IMR-90 (cell line): Measurements from ENCODE around the gene ANKDD1A. TPM values are rescaled to one million over a fixed set of nuclear protein-coding genes. Genes with fewer than 3 reads are reported as not detected.
A peak's percentile ranks its signal among the peaks of the same experiment; 100 is the strongest.

Experiments used
- ATAC-seq: fragments of 200-7000 bp; cut with Tn5 transposase; 2 replicates; pipeline ENCODE4 v1.9.1; 2020; ENCODE audit warnings: low read depth, mild to moderate bottlenecking, moderate library complexity
- BruUV-seq: library from RNA; stranded (reverse); fragments of 400-500 nt; replicated peaks from 2 replicates; lab custom pipeline; 2021; lab: Mats Ljungman, UMichigan
- CTCF ChIA-PET: fragments of 300-600 bp; formaldehyde crosslinking; extraction: SDS; loops from one replicate; lab custom pipeline; 2021; ENCODE audit warnings: antibody characterized with exemption; lab: Yijun Ruan, JAX
- POLR2A ChIA-PET: fragments of 300-600 bp; sonication (Branson Sonifier 250); formaldehyde crosslinking; loops from one replicate; lab custom pipeline; 2022; ENCODE audit warnings: antibody characterized with exemption; ENCODE audit not compliant: unreplicated experiment; lab: Charles Lee
- DNase-seq: peaks from one replicate; pipeline ENCODE4 v3.0.0; 2013
- H2AFZ ChIP-seq: replicated peaks from 2 replicates; pipeline ENCODE3; 2013; ENCODE audit warnings: low read length, mild to moderate bottlenecking; ENCODE audit not compliant: poor library complexity
- H2AK5ac ChIP-seq: 2 replicates; pipeline ENCODE4 v1.6.1; 2013; ENCODE audit warnings: low read depth, low read length, inconsistent platforms
- H2AK9ac ChIP-seq: replicated peaks from 2 replicates; pipeline ENCODE3; 2013; ENCODE audit warnings: mild to moderate bottlenecking, low read depth, low read length, moderate library complexity; ENCODE audit not compliant: poor library complexity
- H2BK120ac ChIP-seq: 2 replicates; pipeline ENCODE4 v1.6.1; 2013; ENCODE audit warnings: low read depth, low read length, inconsistent platforms
- H2BK15ac ChIP-seq: 3 replicates; pipeline ENCODE4 v1.6.1; 2013; ENCODE audit warnings: low read depth, low read length, inconsistent platforms
- H2BK20ac ChIP-seq: 2 replicates; pipeline ENCODE4 v1.6.1; 2013; ENCODE audit warnings: low read depth, mild to moderate bottlenecking, inconsistent platforms, low read length, moderate library complexity
- H2BK5ac ChIP-seq: 2 replicates; pipeline ENCODE4 v1.6.1; 2013; ENCODE audit warnings: mild to moderate bottlenecking, low read depth, low read length, inconsistent platforms; ENCODE audit not compliant: poor library complexity, severe bottlenecking
- H3K14ac ChIP-seq: replicated peaks from 2 replicates; pipeline ENCODE4 v1.6.1; 2013; ENCODE audit warnings: low read depth, low read length, inconsistent platforms
- H3K18ac ChIP-seq: 2 replicates; pipeline ENCODE4 v1.6.1; 2013; ENCODE audit warnings: low read depth, low read length, control low read depth
- H3K23ac ChIP-seq: 2 replicates; pipeline ENCODE4 v1.6.1; 2013; ENCODE audit warnings: low read depth, low read length, inconsistent platforms
- H3K27ac ChIP-seq: 2 replicates; pipeline ENCODE4 v1.5.1; 2013; ENCODE audit warnings: mild to moderate bottlenecking, control low read depth, low read length; ENCODE audit not compliant: insufficient read depth
- H3K27me3 ChIP-seq: 2 replicates; pipeline ENCODE4 v1.6.1; 2013; ENCODE audit warnings: low read length; ENCODE audit not compliant: control insufficient read depth, insufficient read depth
- H3K36me3 ChIP-seq: 2 replicates; pipeline ENCODE4 v1.6.1; 2013; ENCODE audit warnings: low read length, mixed read lengths; ENCODE audit not compliant: control insufficient read depth, insufficient read depth
- H3K4ac ChIP-seq: 2 replicates; pipeline ENCODE4 v1.6.1; 2013; ENCODE audit warnings: low read depth, low read length, inconsistent platforms
- H3K4me1 ChIP-seq: 2 replicates; pipeline ENCODE4 v1.6.1; 2013; ENCODE audit warnings: low read length, mixed read lengths; ENCODE audit not compliant: control insufficient read depth, insufficient read depth
- H3K4me2 ChIP-seq: 2 replicates; pipeline ENCODE4 v1.6.1; 2013; ENCODE audit warnings: low read depth, mild to moderate bottlenecking, control low read depth, low read length, moderate library complexity
- H3K4me3 ChIP-seq: 2 replicates; pipeline ENCODE4 v1.5.1; 2013; ENCODE audit warnings: low read depth, mild to moderate bottlenecking, control low read depth, low read length, moderate library complexity; ENCODE audit not compliant: insufficient read depth
- H3K56ac ChIP-seq: 2 replicates; pipeline ENCODE4 v1.6.1; 2013; ENCODE audit warnings: low read length, inconsistent platforms; ENCODE audit not compliant: insufficient read depth; ENCODE audit errors: extremely low read depth
- H3K79me1 ChIP-seq, 2 experiments: 2 replicates each; pipeline ENCODE4 v1.6.1; 2013; ENCODE audit warnings: low read length in 2 of 2, inconsistent platforms in 1 of 2, low read depth in 1 of 2
- H3K9ac ChIP-seq: 2 replicates; pipeline ENCODE4 v1.6.1; 2013; ENCODE audit warnings: low read depth, low read length, control low read depth
- H3K9me1 ChIP-seq: 2 replicates; pipeline ENCODE4 v1.6.1; 2013; ENCODE audit warnings: low read length, inconsistent platforms; ENCODE audit not compliant: insufficient read depth
- H3K9me3 ChIP-seq: 2 replicates; pipeline ENCODE4 v1.6.1; 2013; ENCODE audit warnings: low read length; ENCODE audit not compliant: control insufficient read depth, insufficient read depth
- H4K20me1 ChIP-seq: 2 replicates; pipeline ENCODE4 v1.6.1; 2013; ENCODE audit warnings: low read length, inconsistent platforms; ENCODE audit not compliant: insufficient read depth
- H4K5ac ChIP-seq: 2 replicates; pipeline ENCODE4 v1.6.1; 2013; ENCODE audit warnings: mild to moderate bottlenecking, low read depth, low read length, control low read depth
- H4K8ac ChIP-seq, 2 experiments: 2 replicates each; pipeline ENCODE4 v1.6.1; 2013; ENCODE audit warnings: low read depth in 2 of 2, low read length in 2 of 2, control low read depth in 1 of 2, inconsistent platforms in 1 of 2
- H4K91ac ChIP-seq: 2 replicates; pipeline ENCODE4 v1.6.1; 2013; ENCODE audit warnings: low read depth, low read length, inconsistent platforms; ENCODE audit not compliant: insufficient read depth
- CEBPB ChIP-seq: IDR thresholded peaks from 2 replicates; pipeline ENCODE4 v1.6.1; 2012; ENCODE audit warnings: low read depth, low read length, improper control_type of control experiment
- CHD1 ChIP-seq: IDR thresholded peaks from 2 replicates; pipeline ENCODE4 v1.6.1; 2012; ENCODE audit warnings: low read depth, low read length, improper control_type of control experiment
- FOS ChIP-seq: fragments of 150-350 bp; IDR thresholded peaks from 2 replicates; pipeline ENCODE4 v1.6.1; 2016; ENCODE audit warnings: low read depth, low read length
- MAFK ChIP-seq: IDR thresholded peaks from 2 replicates; pipeline ENCODE4 v1.6.1; 2012; ENCODE audit warnings: low read depth, low read length, improper control_type of control experiment
- MAZ ChIP-seq: IDR thresholded peaks from 2 replicates; pipeline ENCODE4 v1.6.1; 2012; ENCODE audit warnings: low read depth, mild to moderate bottlenecking, low read length, improper control_type of control experiment, moderate library complexity, borderline replicate concordance
- MXI1 ChIP-seq: IDR thresholded peaks from 2 replicates; pipeline ENCODE4 v1.6.1; 2012; ENCODE audit warnings: low read depth, mild to moderate bottlenecking, low read length, moderate library complexity, borderline replicate concordance
- NFE2L2 ChIP-seq: fragments of 150-350 bp; IDR thresholded peaks from 2 replicates; pipeline ENCODE4 v1.6.1; 2016; ENCODE audit warnings: low read depth, mild to moderate bottlenecking, low read length
- POLR2A ChIP-seq: IDR thresholded peaks from 2 replicates; pipeline ENCODE4 v1.6.1; 2012; ENCODE audit warnings: mild to moderate bottlenecking, low read depth, low read length
- RAD21 ChIP-seq: IDR thresholded peaks from 2 replicates; pipeline ENCODE4 v1.6.1; 2012; ENCODE audit warnings: low read length, improper control_type of control experiment
- RCOR1 ChIP-seq: IDR thresholded peaks from 2 replicates; pipeline ENCODE4 v1.6.1; 2012; ENCODE audit warnings: mild to moderate bottlenecking, low read length, improper control_type of control experiment; ENCODE audit not compliant: insufficient replicate concordance
- SMC3 ChIP-seq: fragments of 150-350 bp; IDR thresholded peaks from 2 replicates; pipeline ENCODE4 v1.6.1; 2016; ENCODE audit warnings: low read depth, mild to moderate bottlenecking, antibody characterized with exemption, low read length, moderate library complexity
- WGBS, 2 experiments: methylation state at CpG; one replicate each; pipeline versions ENCODE4 v1.1.5 to v1.1.7; 2013; ENCODE audit warnings: missing lambda C conversion rate in 2 of 2; ENCODE audit not compliant: insufficient read length in 1 of 2; ENCODE audit errors: extremely low coverage in 2 of 2; 5-methylcytosine and 5-hydroxymethylcytosine counted together
- dilution Hi-C: fragments of 300-500 bp; cut with HindIII; formaldehyde crosslinking; loops from one replicate; pipeline ENCODE4 v1.14.3; 2018; ENCODE audit warnings: low sequenced_read_pairs; ENCODE audit not compliant: unreplicated experiment
- in situ Hi-C: fragments of 300-500 bp; cut with MboI; formaldehyde crosslinking; loops from 3 replicates; pipeline ENCODE4 v1.14.3; 2019; ENCODE audit warnings: low sequenced_read_pairs, inconsistent platforms, mixed read lengths
- intact Hi-C: fragments of 100-400 bp; cut with micrococcal nuclease; formaldehyde crosslinking; loops from 2 replicates; pipeline ENCODE4 v1.10.0; 2022
- polyA plus RNA-seq, 3 experiments: library from polyadenylated mRNA; depleted of rRNA; stranded (reverse); fragments of >200 nt; gene quantifications; 2 replicates each; pipeline ENCODE4 v1.2.3, GENCODE V29; 2012; ENCODE audit warnings: low replicate concordance in 1 of 3
- total RNA-seq: library from RNA; depleted of rRNA; stranded (reverse); fragments of >200 nt; gene quantifications from 2 replicates; pipeline ENCODE4 v1.2.3, GENCODE V29; 2012
- TF ChIP-seq, protein P1 (sequence below): fragments of 150-350 bp; IDR thresholded peaks from 2 replicates; pipeline ENCODE4 v1.6.1; 2016; ENCODE audit warnings: low read depth, mild to moderate bottlenecking, low read length, moderate library complexity, borderline replicate concordance
- TF ChIP-seq, protein P2 (sequence below): fragments of 150-350 bp; IDR thresholded peaks from 2 replicates; pipeline ENCODE4 v1.6.1; 2017; ENCODE audit warnings: mild to moderate bottlenecking, antibody characterized with exemption, low read length, low read depth

Gene ANKDD1A
- total and polyA plus RNA-seq, 2 of the 4 experiments (the other 2 are of a cell fraction) = 3.6 to 4.9 TPM

DNA sequence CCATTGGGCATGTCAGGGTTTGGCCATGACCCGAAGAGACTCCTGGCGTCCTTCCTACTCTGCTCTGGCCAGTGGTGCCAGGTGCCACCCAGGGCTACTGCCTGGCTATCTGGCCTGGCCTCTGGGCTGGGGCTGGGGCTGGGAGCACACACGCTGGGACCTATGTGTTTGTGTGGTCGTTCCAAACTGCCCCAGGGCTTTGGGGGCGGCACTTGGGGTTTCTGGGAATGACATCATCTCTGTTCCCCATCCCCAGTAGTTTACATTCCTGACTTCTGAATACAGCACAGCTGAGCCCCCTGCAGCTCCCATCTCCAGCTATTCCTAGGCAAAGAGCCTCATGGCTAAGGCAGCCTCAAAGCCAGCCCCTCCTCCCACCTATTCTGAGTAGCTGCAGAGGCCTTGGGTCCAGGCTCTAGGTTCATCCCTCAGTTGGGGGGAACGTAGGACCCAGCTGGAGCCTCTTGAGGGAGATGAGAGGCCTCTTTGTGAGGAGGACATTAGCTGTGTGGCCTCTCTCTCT is 45.6 kb upstream of the ANKDD1A start:
- dilution Hi-C loops (no loop called here), intact Hi-C loops (loop anchor here (2.0 kb wide), 1 partner anchor 39 kb away; no protein-coding TSS in a partner anchor), in situ Hi-C loops (no loop called here)
- peak overlapping the region; percentile 76 to 94 for H4K8ac ChIP-seq
- H3K18ac ChIP-seq = peak overlapping the region; percentile 70
- CTCF ChIA-PET = no interaction called here
- H3K27me3 ChIP-seq = no peaks in the 10 kb centered on the region
- DNase-seq (peak; percentile 98), ATAC-seq (peak; percentile 96)
- H3K14ac ChIP-seq = peak overlapping the region; percentile 92
- H3K4ac ChIP-seq = peak overlapping the region; percentile 88
- peak overlapping the region; percentile 89 for H2AK9ac ChIP-seq
- peak overlapping the region; percentile 96 for H2BK5ac ChIP-seq
- peak overlapping the region; percentile 91 for H3K27ac ChIP-seq
- peak overlapping the region; percentile 95 for H2AK5ac ChIP-seq
- TF ChIP-seq, protein P1, sequence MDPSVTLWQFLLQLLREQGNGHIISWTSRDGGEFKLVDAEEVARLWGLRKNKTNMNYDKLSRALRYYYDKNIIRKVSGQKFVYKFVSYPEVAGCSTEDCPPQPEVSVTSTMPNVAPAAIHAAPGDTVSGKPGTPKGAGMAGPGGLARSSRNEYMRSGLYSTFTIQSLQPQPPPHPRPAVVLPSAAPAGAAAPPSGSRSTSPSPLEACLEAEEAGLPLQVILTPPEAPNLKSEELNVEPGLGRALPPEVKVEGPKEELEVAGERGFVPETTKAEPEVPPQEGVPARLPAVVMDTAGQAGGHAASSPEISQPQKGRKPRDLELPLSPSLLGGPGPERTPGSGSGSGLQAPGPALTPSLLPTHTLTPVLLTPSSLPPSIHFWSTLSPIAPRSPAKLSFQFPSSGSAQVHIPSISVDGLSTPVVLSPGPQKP = no peak
- no peak for TF ChIP-seq RAD21
- TF ChIP-seq MAFK = no peak
- TF ChIP-seq POLR2A = no peak
- TF ChIP-seq SMC3 = peak; percentile 38; the same call in 1 of the 2 replicates
- TF ChIP-seq NFE2L2 = no peak
- TF ChIP-seq FOS = peak; percentile 74
- TF ChIP-seq, protein P2, sequence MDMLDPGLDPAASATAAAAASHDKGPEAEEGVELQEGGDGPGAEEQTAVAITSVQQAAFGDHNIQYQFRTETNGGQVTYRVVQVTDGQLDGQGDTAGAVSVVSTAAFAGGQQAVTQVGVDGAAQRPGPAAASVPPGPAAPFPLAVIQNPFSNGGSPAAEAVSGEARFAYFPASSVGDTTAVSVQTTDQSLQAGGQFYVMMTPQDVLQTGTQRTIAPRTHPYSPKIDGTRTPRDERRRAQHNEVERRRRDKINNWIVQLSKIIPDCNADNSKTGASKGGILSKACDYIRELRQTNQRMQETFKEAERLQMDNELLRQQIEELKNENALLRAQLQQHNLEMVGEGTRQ = no peak
- TF ChIP-seq CHD1 = 0 out of 2 replicates have a peak, but pooled peaks have one; percentile 45
- 0 out of 2 replicates have a peak, but pooled peaks have one; percentile 34 for TF ChIP-seq MXI1
- peak; percentile 78 for TF ChIP-seq RCOR1
- peak; percentile 77; the same call in 1 of the 2 replicates for TF ChIP-seq MAZ
- TF ChIP-seq CEBPB = peak; percentile 1; the same call in 1 of the 2 replicates
- no peaks in the 10 kb centered on the region; the same call in none of the 2 replicates for H4K20me1 ChIP-seq
- H4K91ac ChIP-seq = peak overlapping the region; percentile 94
- H3K9ac ChIP-seq = peak overlapping the region; percentile 71
- H3K4me2 ChIP-seq = peak overlapping the region; percentile 8; the same call in 1 of the 2 replicates
- H3K4me3 ChIP-seq = no peak overlapping the region
- BruUV-seq = no TSS peak
- H3K4me1 ChIP-seq = peaks cover 48% of the 10 kb centered on the region
- H4K5ac ChIP-seq = peak overlapping the region; percentile 71
- peaks cover 21 to 72% of the 10 kb centered on the region in 2 experiments; a peak in 3 of 4 replicates for H3K79me1 ChIP-seq
- no peaks in the 10 kb centered on the region for H3K9me3 ChIP-seq
- peak overlapping the region; percentile 89 for H2BK120ac ChIP-seq
- peaks cover 57% of the 10 kb centered on the region for H3K36me3 ChIP-seq
- peaks cover 34% of the 10 kb centered on the region for H3K9me1 ChIP-seq
- H3K56ac ChIP-seq = peak overlapping the region; percentile 88
- POLR2A ChIA-PET = no interaction called here
- peak overlapping the region; percentile 94 for H2BK20ac ChIP-seq
- H2AFZ ChIP-seq = peak overlapping the region; percentile 67
- WGBS, 2 experiments = no CpG with 5 or more reads among the region's 6 CpGs
- H2BK15ac ChIP-seq = peak overlapping the region; percentile 87; the same call in 2 of the 3 replicates
- H3K23ac ChIP-seq = peak overlapping the region; percentile 80
